Thoracic aorta (tissue), 2 donors: ENCODE measurements around the gene COL2A1. TPM values are rescaled to one million over a fixed set of nuclear protein-coding genes. Genes with fewer than 3 reads are reported as not detected.

Experiments
- ATAC-seq: fragments of 150-250 bp; one replicate; pipeline ENCODE4 v1.8.0; 2017; ENCODE audit warnings: low read depth; ENCODE audit not compliant: insufficient number of reproducible peaks, low FRiP score
- DNase-seq: peaks from one replicate; pipeline ENCODE4 v3.0.0-alpha.2; 2020; ENCODE audit warnings: low spot score
- H3K27ac ChIP-seq, 2 donors: fragments of 200-600 bp; sonication (generic); 1 replicate in 1 of 2; 2 replicates in 1 of 2; pipeline ENCODE4 v1.5.1; 2016; ENCODE audit warnings: mild to moderate bottlenecking in 2 of 2, moderate library complexity in 2 of 2
- H3K27me3 ChIP-seq: fragments of 200-600 bp; sonication (generic); replicated peaks from 2 replicates; pipeline ENCODE4 v1.6.0; 2016; ENCODE audit warnings: mild to moderate bottlenecking; ENCODE audit not compliant: insufficient read depth
- H3K36me3 ChIP-seq: fragments of 200-600 bp; sonication (generic); one replicate; pipeline ENCODE4 v1.5.1; 2016
- H3K4me1 ChIP-seq, 2 donors: fragments of 200-600 bp; sonication (generic); 1 replicate in 1 of 2; 2 replicates in 1 of 2; pipeline versions ENCODE4 v1.5.1 to v1.6.0; 2016; ENCODE audit warnings: low read depth in 2 of 2, mild to moderate bottlenecking in 1 of 2; ENCODE audit not compliant: control insufficient read depth in 1 of 2
- H3K4me3 ChIP-seq: fragments of 200-600 bp; sonication (generic); 2 replicates; pipeline ENCODE4 v1.5.1; 2016; ENCODE audit warnings: mild to moderate bottlenecking
- H3K9me3 ChIP-seq: fragments of 200-600 bp; sonication (generic); 2 replicates; pipeline ENCODE4 v1.5.1; 2016
- CTCF ChIP-seq: fragments of 200-600 bp; sonication (generic); IDR thresholded peaks from one replicate; pipeline ENCODE4 v1.5.1; 2019; ENCODE audit warnings: antibody characterized with exemption
- total RNA-seq, 2 donors: library from RNA; depleted of rRNA; stranded (reverse); fragments of >200 nt; gene quantifications; one replicate each; pipeline versions ENCODE4 v1.1.0 to v1.2.3, GENCODE V29; 2016

The COL2A1 gene
- total RNA-seq, 2 donors from 2014 or later, result 0.14 TPM; not detected in 1

DNA sequence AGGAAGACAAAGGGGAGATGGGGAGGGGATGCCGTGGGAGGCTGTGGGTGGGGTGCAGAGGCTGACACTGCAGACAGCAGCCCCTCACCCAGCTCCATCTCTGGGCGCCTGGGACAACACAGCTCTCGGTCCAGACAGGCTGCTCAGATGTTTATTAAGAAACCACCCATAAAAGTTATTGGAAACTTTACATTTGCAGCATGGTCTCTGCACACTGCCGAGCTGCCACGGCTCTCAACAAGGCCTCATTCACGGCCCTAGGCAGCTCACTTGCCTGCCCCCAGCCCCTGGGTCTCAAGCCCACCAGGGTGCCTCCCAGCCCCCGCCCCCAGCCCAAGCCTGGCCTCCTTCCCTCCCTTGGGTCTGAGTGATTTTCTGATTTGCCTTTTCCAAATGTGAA, 21.0 kb upstream of the COL2A1 start:
- no peak for DNase-seq
- no peaks in the 10 kb centered on the region for H3K27me3 ChIP-seq
- TF ChIP-seq CTCF, result no peak
- H3K4me1 ChIP-seq, result no peaks in the 10 kb centered on the region
- H3K27ac ChIP-seq, result no peak overlapping the region
- H3K9me3 ChIP-seq, result no peaks in the 10 kb centered on the region
- no peaks in the 10 kb centered on the region for H3K36me3 ChIP-seq
- ATAC-seq, result no peak
- H3K4me3 ChIP-seq, result no peak overlapping the region

DNA sequence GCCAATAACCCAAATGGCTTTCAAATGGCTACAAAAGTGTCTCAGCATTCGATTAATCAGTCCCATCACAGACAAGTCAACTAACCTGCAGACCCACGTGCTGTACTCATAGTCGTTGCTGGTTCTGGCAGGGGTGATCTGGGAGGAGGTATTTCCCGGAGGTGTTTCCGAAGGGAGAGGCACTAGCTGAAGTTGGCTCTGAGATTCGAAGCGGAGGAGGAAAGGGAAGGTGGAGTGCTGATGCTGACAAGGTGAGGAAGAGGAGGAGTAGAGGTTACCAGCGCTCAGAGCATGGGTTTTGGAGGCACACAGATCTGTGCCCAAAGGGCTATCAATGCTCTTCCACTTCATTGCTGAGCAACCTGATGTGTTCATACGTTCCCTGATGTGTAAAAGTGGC, 20.5 kb upstream of the COL2A1 start:
- no peak for TF ChIP-seq CTCF
- no peaks in the 10 kb centered on the region for H3K36me3 ChIP-seq
- H3K4me1 ChIP-seq, result no peaks in the 10 kb centered on the region
- H3K27me3 ChIP-seq, result no peaks in the 10 kb centered on the region
- H3K27ac ChIP-seq, result no peak overlapping the region
- no peaks in the 10 kb centered on the region for H3K9me3 ChIP-seq
- H3K4me3 ChIP-seq, result no peak overlapping the region
- ATAC-seq (no peak), DNase-seq (no peak)

DNA sequence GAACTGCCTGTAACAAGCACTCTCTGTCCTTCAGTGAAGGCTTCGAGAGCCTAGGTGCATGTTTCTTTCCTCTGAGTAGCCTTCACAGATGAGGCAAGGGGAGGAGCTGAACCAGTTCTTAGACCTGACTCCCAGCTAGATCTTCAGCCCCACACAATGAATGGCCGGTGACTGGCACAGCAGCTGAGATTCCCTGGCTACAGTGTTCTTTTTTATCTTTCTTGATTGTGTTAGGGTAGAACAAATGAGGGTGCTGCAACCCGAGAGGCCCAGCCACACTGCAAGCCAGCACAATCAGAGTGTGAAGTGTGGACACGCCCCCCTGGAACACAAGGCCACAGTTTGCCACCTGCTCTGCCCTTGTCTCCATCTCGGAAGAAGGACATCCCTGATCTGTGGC, 19.1 kb upstream of the COL2A1 start:
- Histone ChIP-seq H3K27ac (no peak overlapping the region), H3K27me3 (no peaks in the 10 kb centered on the region), H3K9me3 (no peaks in the 10 kb centered on the region), H3K4me1 (no peaks in the 10 kb centered on the region), H3K36me3 (no peaks in the 10 kb centered on the region), H3K4me3 (no peak overlapping the region)
- no peak for TF ChIP-seq CTCF
- DNase-seq (no peak), ATAC-seq (no peak)

GRCh38 chr12:48022676-48023385, 18.6 kb upstream of the COL2A1 start:
- DNase-seq (no peak), ATAC-seq (no peak)
- H3K27me3 ChIP-seq, result no peaks in the 10 kb centered on the region
- H3K27ac ChIP-seq, result no peak overlapping the region
- TF ChIP-seq CTCF, result no peak
- H3K4me3 ChIP-seq, result no peak overlapping the region
- no peaks in the 10 kb centered on the region for H3K9me3 ChIP-seq
- H3K36me3 ChIP-seq, result no peaks in the 10 kb centered on the region
- no peaks in the 10 kb centered on the region for H3K4me1 ChIP-seq

DNA sequence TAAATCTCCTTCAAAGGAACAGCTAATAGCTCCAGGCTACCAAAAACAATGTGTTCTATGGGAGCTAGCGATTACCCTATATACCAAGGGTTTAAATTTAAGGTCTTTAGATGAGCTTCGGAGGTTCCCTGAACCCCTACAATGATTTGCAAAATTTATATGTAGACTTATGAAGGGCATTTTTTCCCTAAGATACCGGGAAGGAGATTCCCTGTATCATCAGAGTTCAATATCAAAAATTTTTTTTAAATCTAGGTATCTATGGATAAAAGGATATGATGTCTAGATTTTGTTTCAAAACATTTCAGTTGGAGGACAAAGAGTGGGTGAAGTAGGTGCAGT, 17.9 kb upstream of the COL2A1 start:
- H3K27ac ChIP-seq, result no peak overlapping the region
- no peak overlapping the region for H3K4me3 ChIP-seq
- H3K4me1 ChIP-seq, result no peaks in the 10 kb centered on the region
- no peaks in the 10 kb centered on the region for H3K9me3 ChIP-seq
- DNase-seq, result no peak
- no peaks in the 10 kb centered on the region for H3K27me3 ChIP-seq
- TF ChIP-seq CTCF, result no peak
- ATAC-seq, result no peak
- no peaks in the 10 kb centered on the region for H3K36me3 ChIP-seq
